Adrenal gland (tissue), 5 donors: Measurements from ENCODE around the gene SLC5A4.

Source experiments
- CTCF ChIP-seq, 6 experiments: fragments of 450-650 bp in 4 of 6; fragments of 200-600 bp in 2 of 6; sonication (generic) in 1 of 6; IDR thresholded peaks; 1 replicate in 5 of 6; 2 replicates in 1 of 6; pipeline versions ENCODE4 v1.5.1 to v1.8.0; 2016 to 2021; ENCODE audit warnings: antibody characterized with exemption in 6 of 6, mild to moderate bottlenecking in 2 of 6, moderate library complexity in 1 of 6
- POLR2A ChIP-seq, 2 donors: fragments of 450-650 bp; IDR thresholded peaks; one replicate each; pipeline ENCODE4 v1.6.1; 2017; ENCODE audit warnings: antibody characterized with exemption in 2 of 2, mild to moderate bottlenecking in 2 of 2, moderate library complexity in 1 of 2
- donor health status: DM: no; HTN: no; CAD: no.

GRCh38 chr22:32249231-32249630, 5.9 kb downstream of the SLC5A4 start:
- TF ChIP-seq CTCF (IDR thresholded peaks at IDR 0.05), result no peak
- no peak for TF ChIP-seq POLR2A (IDR thresholded peaks at IDR 0.05)
